Activated B cell treated with CpG ODN at 0.5 μM for 24 hours (primary cell): Measurements from ENCODE around the gene VPS72. TPM values are rescaled to one million over a fixed set of nuclear protein-coding genes. Genes with fewer than 3 reads are reported as not detected.

Source experiments
- ATAC-seq: fragments of 200-7000 bp; cut with Tn5 transposase; one replicate; pipeline ENCODE4 v1.10.0; 2021; ENCODE audit warnings: low read depth, mild to moderate bottlenecking, moderate library complexity
- CTCF ChIA-PET: fragments of 350-600 bp; sonication (Branson Sonifier 250); formaldehyde crosslinking; loops from one replicate; lab custom pipeline; 2021; ENCODE audit warnings: antibody characterized with exemption; lab: Charles Lee
- POLR2A ChIA-PET: fragments of 350-600 bp; sonication (Branson Sonifier 250); formaldehyde crosslinking; loops from one replicate; lab custom pipeline; 2021; ENCODE audit warnings: antibody characterized with exemption; lab: Charles Lee
- DNase-seq: peaks from one replicate; pipeline ENCODE4 v3.0.0; 2022
- H3K27ac Mint-ChIP-seq: one replicate; pipeline ENCODE4 v1.8.0; 2020; ENCODE audit warnings: mixed read lengths
- H3K27me3 Mint-ChIP-seq: one replicate; pipeline ENCODE4 v1.8.0; 2021; ENCODE audit warnings: mixed read lengths
- H3K36me3 Mint-ChIP-seq: one replicate; pipeline ENCODE4 v1.8.0; 2021; ENCODE audit warnings: low read depth, mixed read lengths
- H3K4me1 Mint-ChIP-seq: one replicate; pipeline ENCODE4 v1.8.0; 2021; ENCODE audit warnings: mixed read lengths
- H3K4me3 Mint-ChIP-seq: one replicate; pipeline ENCODE4 v1.8.0; 2020; ENCODE audit warnings: mild to moderate bottlenecking, mixed read lengths
- H3K9me3 Mint-ChIP-seq: one replicate; pipeline ENCODE4 v1.8.0; 2020; ENCODE audit warnings: mixed read lengths
- intact Hi-C: fragments of 100-400 bp; cut with micrococcal nuclease; formaldehyde crosslinking; loops from one replicate; pipeline ENCODE4 v1.15.1; 2024
- total RNA-seq: library from RNA; stranded (reverse); gene quantifications from 2 replicates; pipeline ENCODE4 v1.2.3, GENCODE V29; 2022
- TF ChIP-seq, protein P1 (sequence below): fragments of 200-600 bp; IDR thresholded peaks from one replicate; pipeline ENCODE4 v1.8.0; 2022; ENCODE audit warnings: antibody characterized with exemption, mild to moderate bottlenecking

Gene VPS72
- total RNA-seq, 1 donor from 2014 or later = 58.8 TPM

DNA sequence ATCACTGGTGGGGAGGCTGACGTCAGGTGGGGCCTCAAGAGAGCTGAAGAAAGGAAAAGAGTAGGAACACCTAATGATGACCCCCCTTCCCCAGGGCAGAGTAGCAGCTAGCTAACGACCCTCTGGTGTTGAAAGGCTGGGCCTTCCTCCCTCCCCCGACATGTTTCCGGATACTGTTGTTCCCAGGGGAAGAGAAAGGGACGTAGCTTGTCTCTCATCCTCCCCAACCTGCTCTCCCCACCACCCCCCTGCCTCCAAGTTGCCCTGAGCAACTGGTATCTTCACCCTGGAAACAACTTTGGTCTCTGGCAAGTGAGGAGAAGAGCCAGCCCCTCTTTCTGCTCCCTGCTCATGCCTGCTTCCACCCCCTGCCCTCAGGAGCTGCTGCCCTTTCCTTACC is 46.0 kb downstream of the VPS72 start:
- H3K4me1 Mint-ChIP-seq = peaks cover 18% of the 10 kb centered on the region
- CTCF ChIA-PET = no interaction called here
- no peak for ATAC-seq
- TF ChIP-seq, protein P1, sequence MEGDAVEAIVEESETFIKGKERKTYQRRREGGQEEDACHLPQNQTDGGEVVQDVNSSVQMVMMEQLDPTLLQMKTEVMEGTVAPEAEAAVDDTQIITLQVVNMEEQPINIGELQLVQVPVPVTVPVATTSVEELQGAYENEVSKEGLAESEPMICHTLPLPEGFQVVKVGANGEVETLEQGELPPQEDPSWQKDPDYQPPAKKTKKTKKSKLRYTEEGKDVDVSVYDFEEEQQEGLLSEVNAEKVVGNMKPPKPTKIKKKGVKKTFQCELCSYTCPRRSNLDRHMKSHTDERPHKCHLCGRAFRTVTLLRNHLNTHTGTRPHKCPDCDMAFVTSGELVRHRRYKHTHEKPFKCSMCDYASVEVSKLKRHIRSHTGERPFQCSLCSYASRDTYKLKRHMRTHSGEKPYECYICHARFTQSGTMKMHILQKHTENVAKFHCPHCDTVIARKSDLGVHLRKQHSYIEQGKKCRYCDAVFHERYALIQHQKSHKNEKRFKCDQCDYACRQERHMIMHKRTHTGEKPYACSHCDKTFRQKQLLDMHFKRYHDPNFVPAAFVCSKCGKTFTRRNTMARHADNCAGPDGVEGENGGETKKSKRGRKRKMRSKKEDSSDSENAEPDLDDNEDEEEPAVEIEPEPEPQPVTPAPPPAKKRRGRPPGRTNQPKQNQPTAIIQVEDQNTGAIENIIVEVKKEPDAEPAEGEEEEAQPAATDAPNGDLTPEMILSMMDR = no peak
- H3K36me3 Mint-ChIP-seq = no peaks in the 10 kb centered on the region
- intact Hi-C loops = no loop called here
- peaks cover 7% of the 10 kb centered on the region for H3K27me3 Mint-ChIP-seq
- H3K27ac Mint-ChIP-seq = no peak overlapping the region
- POLR2A ChIA-PET = interaction anchor here (0.6 to 1.4 kb wide), 3 partner anchors 13 to 44 kb away, joined by 3 to 5 read pairs (median 4); partner anchors contain the start of gene TNFAIP8L2
- H3K9me3 Mint-ChIP-seq = no peaks in the 10 kb centered on the region
- DNase-seq = no peak
- H3K4me3 Mint-ChIP-seq = no peak overlapping the region

DNA sequence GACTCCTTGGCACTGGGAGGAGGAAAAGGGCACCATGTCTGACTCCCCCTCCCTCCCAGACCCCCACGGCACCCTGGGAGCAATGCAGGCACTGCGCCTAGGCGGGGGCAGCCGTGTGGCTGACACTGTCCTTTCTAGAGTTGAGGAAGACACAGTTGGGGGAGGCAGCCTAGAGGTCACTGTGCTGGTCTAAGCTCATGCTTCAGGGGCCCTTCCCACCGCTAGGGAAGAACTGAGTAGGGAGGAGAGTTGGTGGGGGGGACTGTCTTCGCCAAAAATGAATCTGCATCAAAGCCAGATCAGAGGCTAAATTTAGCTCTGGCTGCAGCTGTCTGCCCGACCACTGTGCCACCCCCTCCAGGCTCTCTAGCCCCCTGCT is 47.0 kb downstream of the VPS72 start:
- CTCF ChIA-PET = no interaction called here
- intact Hi-C loops = no loop called here
- TF ChIP-seq, protein P1 = no peak
- no peak overlapping the region for H3K4me3 Mint-ChIP-seq
- peaks cover 18% of the 10 kb centered on the region for H3K4me1 Mint-ChIP-seq
- H3K9me3 Mint-ChIP-seq = no peaks in the 10 kb centered on the region
- POLR2A ChIA-PET = no interaction called here
- H3K27me3 Mint-ChIP-seq = peaks cover 7% of the 10 kb centered on the region
- H3K36me3 Mint-ChIP-seq = no peaks in the 10 kb centered on the region
- H3K27ac Mint-ChIP-seq = no peak overlapping the region
- DNase-seq (no peak), ATAC-seq (no peak)

DNA sequence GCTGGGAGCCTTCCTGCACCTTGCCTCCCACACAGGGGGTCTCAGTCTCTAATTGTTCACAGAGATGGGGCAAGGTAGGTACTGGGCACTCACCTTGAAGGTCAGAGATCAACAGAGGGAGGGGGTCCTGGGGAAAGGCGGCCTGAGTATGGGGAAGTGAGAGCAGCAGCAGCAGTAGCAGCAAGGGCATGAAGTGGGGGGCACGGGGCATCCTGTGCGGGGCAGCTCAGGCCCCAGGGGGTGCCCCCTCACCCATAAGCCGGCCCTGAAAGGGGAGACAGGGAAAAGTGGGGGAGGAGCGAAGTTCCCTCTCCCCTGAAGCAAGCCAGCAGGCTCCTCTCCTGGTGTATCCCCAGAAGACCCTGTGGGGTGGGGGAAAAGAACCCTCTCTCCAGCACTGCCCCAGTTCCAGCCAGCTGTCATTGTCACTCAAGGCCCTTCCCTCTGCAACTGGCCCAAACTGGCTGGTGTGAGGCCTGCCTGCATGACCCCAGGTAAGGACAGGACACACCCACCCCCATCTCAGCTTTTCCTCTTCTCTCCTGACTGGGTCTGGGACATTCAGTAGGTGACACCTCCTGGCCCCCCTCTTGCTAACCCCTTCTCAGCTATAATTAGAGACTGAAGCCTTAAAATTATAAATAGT is 47.5 kb downstream of the VPS72 start:
- no peak overlapping the region for H3K27ac Mint-ChIP-seq
- no peaks in the 10 kb centered on the region for H3K36me3 Mint-ChIP-seq
- TF ChIP-seq, protein P1 = no peak
- CTCF ChIA-PET = no interaction called here
- peaks cover 7% of the 10 kb centered on the region for H3K27me3 Mint-ChIP-seq
- ATAC-seq (no peak), DNase-seq (no peak)
- intact Hi-C loops = no loop called here
- H3K4me1 Mint-ChIP-seq = peaks cover 18% of the 10 kb centered on the region
- H3K4me3 Mint-ChIP-seq = no peak overlapping the region
- POLR2A ChIA-PET = interaction anchor here (0.6 kb wide), 1 partner anchor 584 kb away, joined by 3 read pairs; no protein-coding TSS in a partner anchor
- no peaks in the 10 kb centered on the region for H3K9me3 Mint-ChIP-seq

DNA sequence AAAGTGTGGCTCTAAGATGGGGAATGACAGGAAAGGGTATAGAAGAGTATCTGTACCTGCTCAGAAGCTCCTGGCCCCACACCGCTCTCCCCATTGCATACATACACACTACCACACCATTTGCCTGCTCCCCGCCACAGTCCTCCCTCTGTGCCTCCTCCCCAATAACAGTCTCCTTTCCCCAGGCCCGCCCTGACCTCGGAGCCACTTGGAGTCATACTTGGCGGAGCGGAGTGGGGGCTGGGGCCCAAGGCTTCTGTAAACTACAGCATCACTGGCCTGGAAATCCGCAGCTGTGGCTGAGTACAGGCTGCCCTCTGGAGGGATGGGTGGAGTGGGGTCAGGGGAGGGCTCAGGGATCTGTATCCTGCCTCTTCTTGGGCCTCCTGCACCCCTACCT is 52.2 kb downstream of the VPS72 start:
- Mint-ChIP-seq H3K36me3 (no peaks in the 10 kb centered on the region), H3K27me3 (no peaks in the 10 kb centered on the region), H3K9me3 (no peaks in the 10 kb centered on the region), H3K4me3 (no peak overlapping the region), H3K4me1 (peaks cover 4% of the 10 kb centered on the region), H3K27ac (no peak overlapping the region)
- ATAC-seq (no peak), DNase-seq (no peak)
- POLR2A ChIA-PET = no interaction called here
- TF ChIP-seq, protein P1 = no peak
- CTCF ChIA-PET = interaction anchor here (1.1 kb wide), 1 partner anchor 19 kb away, joined by 3 read pairs; the partner anchor contains the start of gene TNFAIP8L2
- intact Hi-C loops = no loop called here

DNA sequence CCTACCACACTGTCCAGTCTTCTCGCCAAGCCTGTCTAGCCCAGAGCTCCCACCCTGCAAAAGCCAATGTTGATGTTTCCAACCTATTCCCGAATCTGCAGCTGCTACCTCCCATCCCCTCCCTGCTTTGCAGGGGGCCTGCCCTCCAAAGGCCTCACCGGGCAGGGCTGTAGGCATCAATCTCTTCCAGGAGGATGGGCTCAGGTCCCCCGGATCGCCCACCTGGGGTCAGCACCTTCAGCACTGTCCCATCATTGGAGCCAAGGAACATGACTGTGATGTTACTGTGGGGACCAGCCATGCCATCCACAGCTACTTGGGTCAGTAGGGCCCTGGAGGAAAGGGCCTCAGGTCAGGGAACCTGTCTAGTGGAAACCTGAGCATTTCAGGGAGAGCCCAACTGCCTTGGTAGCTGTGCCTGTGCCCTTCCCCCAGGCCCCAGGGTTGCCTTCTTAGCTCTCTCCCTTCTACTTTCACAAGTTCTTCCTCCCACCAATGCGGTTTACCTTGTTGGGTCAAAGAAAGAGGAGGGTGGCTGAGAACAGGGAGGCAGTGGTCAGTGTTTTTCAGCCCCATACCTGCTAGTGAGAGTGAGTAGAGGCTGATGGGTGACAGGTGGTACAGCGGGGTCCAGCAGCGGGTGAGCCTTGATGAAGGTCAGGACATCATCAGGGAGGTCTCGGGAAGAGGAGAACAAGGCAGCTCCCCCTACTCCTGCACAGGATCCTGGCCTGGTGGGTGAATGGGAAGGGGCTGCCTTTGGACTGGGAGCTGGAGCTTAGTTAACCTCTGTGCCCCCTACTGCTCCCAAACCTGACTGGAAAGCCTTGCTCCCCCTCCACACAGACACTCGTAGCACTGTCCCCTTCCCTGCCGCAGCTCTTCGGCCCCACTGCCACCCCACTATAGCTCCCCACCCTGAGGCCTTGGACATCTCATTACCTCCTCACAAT is 54.3 kb downstream of the VPS72 start:
- POLR2A ChIA-PET = interaction anchor here (0.6 kb wide), 1 partner anchor 77 kb away, joined by 3 read pairs; no protein-coding TSS in a partner anchor
- ATAC-seq = no peak
- no peak overlapping the region for H3K27ac Mint-ChIP-seq
- CTCF ChIA-PET = no interaction called here
- H3K4me1 Mint-ChIP-seq = peaks cover 9% of the 10 kb centered on the region
- no peaks in the 10 kb centered on the region for H3K36me3 Mint-ChIP-seq
- TF ChIP-seq, protein P1 = no peak
- no peak overlapping the region for H3K4me3 Mint-ChIP-seq
- H3K9me3 Mint-ChIP-seq = no peaks in the 10 kb centered on the region
- H3K27me3 Mint-ChIP-seq = no peaks in the 10 kb centered on the region
- intact Hi-C loops = no loop called here
- DNase-seq = no peak
